Hepatic stellate cell (primary cell): ENCODE data around the gene CHRNA3.

Experiments
- DNase-seq: peaks from one replicate; pipeline ENCODE4 v3.0.0; 2011; ENCODE audit warnings: low spot score

The CHRNA3 gene

DNA sequence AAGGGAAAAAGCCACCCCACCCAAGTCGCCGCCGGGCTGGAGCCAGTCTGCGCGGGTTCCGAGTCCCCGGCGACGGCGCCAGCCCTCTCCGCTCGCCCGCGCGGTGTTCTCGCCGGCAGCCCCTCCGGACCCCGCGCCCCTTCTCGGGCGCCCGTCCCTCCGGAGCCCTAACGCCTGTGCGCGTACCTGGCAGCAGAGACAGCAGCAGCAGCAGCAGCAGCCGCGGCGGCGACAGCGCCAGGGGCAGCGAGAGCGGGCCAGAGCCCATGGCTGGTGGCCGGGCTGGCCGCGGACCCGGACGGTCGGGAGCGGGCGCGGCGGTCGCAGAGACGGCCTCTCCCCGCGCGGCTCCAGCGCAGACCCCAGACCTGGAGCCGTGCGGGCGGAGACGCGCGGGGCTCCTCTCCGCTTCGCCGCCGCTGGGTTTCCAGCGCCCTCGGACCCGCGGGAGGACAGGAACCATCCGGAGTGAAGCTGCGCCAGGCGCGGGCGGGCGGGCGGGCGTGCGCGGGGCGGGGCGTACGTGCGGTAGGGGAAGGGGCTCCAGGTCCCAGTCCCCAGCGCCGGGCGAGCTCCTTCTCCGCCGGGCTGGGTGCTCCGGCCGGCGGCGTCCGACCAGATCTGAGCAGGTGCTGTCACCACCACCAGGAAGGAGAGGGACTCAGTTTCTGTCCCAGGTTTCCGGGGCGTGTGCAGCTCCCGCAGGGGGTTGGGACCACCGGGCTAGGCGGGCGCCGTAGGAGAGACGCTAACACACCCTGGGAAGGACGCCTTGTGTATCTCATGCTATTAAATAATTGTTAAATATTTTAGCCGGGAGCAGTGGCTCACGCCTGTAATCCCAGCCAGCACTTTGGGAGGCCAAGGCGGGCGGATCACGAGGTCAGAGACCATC lies at the start of gene CHRNA3:
Gene CHRNA3 (minus strand): TSS at position 470 of the 895 bp plus-strand sequence. CDS start 202 bp downstream, at position 268.
- DNase-seq, result no peak

DNA sequence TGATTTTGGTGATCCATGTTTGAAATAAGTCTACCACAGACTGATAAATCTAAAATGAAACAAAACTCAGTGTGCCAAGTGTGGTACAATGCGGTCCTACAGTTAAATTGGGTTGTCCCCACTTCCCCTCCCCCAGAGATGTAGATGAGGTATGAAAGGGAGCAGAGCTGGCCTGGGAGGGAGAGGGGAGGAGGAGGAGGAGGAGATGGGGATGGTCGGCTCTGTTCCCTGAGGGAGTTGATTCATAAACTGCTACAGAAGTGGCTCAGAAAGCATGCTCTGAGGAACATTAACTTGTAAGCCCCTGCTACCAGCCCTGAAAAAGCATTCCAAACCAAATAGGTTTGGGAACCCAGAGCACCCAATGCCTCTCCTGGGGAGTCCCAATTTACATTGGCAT lies 48.2 kb upstream of the CHRNA3 start:
- no peak for DNase-seq

DNA sequence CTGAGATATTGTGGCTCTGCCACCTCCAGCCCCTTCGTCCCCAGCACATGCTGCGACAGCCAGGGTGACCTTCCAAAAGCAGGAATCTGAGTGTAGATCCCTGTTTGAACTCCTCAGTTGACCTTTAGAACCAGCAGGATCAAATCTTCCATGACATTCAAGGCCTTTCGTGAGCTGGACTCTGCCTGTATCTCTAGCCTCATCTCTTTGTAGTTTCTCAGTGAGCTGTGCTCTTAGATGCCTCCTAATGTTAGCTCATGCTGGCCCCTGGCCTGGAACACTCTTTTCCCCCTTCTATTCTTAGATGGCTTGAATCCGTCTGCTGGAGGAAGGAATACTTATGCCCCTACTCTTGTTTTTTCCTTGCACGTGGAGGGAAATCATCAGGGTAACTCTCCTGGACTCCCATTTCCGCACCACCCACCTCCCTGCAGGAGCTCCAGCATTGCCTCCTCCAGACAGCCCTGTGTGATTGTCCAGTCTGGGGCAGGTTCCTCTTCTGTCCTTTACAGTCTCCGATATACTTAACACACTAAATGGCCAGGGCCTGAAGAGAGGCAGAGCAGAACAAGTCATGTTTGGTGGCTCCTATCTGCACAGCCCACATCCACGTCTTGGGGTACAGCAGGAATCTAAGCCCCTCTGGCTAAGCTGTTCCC lies 46.9 kb upstream of the CHRNA3 start:
- no peak for DNase-seq

DNA sequence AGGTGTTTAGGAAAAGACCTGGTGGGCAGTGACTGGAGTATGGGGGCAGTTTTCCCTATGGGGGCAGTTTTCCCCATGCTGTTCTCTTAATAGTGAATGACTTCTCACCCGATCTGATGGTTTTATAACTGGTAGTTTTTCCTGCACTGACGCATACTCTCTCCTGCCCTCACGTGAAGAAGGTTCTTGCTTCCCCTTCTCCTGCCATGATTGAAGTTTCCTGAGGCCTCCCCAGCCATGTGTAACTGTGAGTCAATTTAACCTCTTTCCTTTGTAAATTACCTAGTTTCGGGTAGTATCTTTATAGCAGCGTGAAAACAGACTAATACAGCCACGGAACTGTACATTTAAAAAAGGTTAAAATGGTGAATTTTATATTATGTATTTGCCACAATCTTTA lies 45.2 kb upstream of the CHRNA3 start:
- DNase-seq, result no peak

DNA sequence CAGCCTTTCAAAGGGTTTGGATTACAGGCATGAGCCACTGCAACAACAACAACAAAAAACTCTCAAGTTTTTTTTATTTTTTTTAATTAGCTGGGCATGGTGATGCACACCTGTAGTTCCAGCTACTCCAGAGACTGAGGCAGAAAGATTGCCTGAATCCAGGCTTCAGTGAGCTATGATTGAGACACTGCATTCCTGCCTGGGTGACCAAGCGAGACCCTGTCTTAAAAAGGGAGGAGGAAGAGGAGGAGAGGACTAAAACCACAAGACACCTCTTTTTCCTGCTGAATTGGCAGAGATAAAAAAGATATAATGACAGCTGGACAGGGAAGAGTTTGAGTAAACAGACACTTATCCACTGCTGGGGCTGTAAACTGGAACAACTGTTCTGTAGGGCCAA lies 42.9 kb upstream of the CHRNA3 start:
- no peak for DNase-seq

DNA sequence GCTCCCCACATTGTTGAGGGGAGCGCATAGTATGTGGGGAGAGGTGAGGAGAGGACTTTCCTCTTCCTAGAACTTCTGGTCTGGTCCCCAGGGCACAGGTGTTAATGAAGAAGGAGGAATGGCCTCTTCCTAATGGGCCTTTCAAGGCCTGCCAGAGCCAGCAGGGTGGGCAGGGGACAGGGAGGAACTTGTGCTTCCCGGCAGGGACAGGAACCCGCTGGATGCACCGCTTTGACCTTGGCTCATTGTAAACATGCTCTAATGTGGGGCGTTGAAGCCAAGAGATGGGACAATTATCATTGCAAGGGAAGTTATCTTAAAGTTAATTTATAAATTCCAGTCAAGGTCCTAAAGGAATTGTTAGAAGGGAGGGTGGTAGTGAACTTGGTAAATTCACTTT lies 41.2 kb upstream of the CHRNA3 start:
- no peak for DNase-seq

DNA sequence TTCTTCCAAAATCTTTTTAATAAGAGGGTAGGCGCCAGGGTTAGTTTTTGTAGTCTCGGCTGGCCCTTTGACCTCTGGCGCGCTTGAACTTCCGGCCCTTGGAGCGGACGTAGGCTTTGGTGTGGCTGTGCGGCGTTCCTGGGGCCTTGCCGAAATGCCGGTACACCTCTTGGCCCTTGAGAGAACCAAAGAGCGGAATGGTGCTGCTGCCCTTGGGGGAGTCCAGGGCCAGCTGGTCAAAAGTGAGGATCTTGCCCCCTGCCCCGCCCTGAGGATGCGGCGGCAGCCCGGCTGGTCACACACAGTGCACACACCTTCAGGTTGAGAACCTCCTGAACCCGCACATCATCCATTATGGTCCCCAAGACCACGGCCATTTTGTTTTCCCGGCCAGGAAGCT lies 40.2 kb upstream of the CHRNA3 start:
- no peak for DNase-seq

DNA sequence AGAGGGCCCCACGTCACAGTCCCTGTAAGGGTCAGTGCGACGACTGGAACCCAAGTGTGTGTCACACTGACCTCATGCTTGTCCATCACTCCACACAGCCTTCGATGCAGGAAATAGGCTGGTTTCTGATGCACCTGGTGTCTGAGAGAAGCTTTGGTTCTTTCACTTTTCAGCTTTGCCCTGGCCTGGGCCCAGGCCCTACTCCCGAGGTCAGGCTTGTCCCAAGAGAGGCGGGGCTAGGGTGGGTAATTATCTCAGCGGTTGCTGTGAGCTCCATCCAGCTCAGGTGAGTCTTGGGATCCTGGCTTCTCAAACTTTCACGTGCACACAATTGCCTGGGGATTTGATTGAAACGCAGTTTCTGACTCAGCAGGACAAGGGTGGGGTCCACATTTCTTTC lies 39.8 kb upstream of the CHRNA3 start:
- no peak for DNase-seq

DNA sequence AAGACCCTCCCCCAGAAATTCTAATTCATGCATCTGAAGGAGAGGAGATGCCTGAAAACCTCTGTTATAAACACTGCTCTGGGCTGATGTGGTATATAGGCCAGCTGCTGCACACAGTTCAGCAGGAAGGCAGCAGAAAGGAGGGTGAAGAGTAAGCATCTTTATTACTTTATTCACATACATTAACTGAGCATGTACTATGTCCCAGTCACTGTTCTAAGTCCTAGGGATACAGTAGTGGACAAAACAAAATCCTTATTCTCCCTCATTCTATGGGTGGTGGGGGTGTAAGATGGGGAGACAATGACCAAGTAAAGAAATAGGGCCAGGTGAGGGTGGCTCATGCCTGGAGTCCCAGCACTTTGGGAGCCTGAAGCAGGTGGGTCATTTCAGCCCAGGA lies 38.0 kb upstream of the CHRNA3 start:
- DNase-seq, result no peak

DNA sequence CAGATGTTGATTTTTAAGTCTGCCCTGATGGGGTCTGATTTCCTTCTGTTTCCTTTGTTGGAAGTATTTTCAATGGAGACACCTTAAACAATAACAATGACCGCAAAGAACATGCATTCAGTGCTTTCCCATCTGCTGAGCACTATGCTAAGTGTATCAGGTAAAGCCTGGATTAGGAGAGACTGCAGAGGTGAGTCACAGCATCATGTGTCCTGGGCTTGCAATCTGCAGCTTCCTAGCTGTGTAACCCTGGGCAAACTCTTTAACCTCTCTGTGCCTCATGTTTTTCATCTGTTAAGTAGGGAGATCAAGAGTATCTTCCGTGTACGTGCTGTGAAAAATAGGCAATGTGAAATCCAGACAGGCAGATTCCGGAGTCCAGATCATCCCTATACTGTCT lies 33.5 kb upstream of the CHRNA3 start:
- no peak for DNase-seq

DNA sequence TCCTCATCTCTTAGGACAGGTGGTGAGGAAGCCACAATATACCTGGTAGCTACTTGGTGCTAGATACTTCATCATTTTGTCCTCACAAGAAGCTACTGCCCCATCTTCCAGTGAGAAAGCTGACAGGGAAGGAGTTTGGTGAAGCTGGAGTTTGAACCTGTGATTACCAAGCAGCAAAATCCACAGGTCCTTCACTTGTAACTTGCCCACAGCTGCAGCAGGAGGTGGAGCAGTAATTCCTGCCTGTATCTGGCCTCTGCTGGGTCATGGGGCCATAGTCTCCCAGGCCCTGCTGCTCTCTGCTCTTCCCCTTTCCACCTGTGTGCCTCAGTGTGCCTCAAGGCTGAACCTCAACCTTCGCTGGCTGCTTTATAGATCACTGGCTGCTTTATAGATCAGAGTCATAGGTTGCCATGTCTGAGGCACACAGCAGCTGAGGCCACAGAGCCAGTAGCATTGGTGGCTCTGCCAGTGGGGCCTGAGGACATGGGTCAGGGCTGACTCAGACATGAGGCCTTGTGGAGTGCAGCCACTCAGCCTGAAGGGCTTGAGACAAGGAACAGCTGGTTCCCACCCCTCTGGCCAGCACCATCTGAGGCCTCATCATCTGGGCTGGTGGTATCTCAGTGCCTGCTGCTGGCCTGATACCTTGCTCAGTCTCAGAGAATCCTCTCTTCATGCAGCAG lies 31.3 kb upstream of the CHRNA3 start:
- DNase-seq, result no peak

DNA sequence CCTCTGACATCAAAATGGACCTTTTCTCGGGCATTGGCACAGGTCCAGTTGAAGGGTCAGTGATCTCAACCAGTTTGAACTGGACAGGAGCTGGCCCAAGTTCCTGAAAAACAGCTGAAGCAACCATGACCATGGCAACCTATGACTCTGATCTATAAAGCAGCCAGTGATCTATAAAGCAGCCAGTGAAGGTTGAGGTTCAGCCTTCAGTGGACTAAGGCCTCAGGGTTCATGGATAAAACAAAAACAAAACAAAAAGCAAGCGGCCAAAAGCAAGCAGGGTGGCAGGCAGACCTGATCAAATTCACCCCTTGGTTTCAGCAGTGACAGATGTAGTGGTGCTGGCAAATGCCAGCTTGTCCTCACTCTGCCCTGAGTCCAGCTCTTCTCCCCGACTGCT lies 30.2 kb upstream of the CHRNA3 start:
- no peak for DNase-seq

DNA sequence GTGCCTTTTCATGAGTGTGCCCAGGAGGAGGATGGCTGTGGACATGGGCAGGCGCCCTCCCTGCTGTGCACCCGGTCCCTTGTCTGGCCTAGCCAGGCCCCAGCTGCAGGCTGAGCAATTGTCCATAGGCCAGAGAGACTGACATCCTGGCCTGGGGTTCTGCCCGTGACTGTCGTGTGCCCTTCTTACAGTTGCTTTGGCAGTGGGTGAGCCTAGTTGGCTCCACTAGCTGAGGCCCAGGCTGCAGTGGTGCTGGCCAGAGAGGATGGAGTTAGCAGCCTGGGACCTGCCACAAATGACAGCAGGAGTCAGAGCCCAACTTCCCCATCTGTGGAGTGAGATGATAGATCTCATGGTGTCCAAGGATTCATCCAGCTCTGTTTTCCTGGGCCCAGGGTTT lies 29.2 kb upstream of the CHRNA3 start:
- DNase-seq, result no peak

DNA sequence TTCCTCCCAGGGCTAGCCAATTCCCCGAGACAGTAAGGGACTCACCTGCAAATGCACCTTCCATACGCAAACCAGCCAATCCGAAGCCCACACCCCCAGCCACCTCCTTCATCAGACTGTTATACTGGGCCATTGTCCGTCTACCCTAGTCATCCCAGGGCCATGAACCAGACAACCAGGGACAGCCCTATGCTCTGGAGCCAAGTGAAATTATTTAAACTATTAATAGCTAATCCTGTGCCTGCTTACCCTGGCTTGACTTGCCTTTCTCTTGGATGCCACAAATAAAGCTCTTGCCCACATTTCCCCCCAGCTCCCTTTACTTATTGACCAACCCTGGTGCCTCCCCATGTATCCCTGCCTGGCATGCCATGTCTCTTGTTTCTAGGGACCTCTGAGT lies 24.2 kb upstream of the CHRNA3 start:
- no peak for DNase-seq

DNA sequence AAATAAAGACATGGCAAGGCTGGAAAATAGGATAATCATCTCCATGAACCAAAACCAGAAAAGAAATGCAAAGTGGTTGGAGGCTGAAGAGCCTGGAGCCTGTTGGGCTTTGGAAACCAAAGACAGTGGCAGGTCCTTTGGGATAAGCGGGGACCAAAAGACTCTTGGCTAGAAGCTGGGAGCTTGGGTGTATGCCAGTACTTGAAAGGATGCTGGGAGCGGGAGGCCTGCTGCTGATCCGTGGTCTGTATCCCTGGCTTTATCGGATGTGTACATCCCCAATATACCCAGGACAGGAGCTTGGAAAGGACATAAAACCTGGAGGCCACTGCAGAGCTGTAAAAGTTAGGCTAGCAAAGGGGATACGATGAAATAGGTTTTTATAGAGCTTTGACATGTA lies 21.5 kb upstream of the CHRNA3 start:
- no peak for DNase-seq

DNA sequence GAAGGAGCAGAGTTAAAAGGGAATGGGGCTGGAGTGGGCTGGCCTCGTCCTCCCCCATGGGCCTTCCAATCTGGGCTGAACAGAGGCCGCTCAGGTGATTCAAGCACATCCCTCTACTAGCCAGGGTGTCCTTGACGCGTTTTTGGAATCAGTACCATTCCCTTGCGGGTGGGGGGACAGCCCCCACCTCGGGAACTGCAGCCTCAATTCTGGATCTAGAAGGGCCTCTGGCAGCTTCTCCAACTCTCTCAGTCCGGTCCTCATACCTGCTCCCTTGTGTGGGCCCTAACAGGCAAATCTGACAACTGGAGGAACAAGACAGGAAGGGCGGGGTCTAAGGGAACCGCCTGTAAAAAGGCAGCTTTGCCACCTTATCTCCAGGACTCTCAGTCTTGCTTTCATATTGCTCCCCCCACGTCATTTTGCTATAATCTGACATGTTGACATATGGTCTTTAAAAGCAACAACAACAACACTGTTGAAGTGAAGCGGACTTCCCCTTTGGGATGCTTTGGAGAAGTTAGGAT lies 21.0 kb upstream of the CHRNA3 start:
- DNase-seq, result no peak

DNA sequence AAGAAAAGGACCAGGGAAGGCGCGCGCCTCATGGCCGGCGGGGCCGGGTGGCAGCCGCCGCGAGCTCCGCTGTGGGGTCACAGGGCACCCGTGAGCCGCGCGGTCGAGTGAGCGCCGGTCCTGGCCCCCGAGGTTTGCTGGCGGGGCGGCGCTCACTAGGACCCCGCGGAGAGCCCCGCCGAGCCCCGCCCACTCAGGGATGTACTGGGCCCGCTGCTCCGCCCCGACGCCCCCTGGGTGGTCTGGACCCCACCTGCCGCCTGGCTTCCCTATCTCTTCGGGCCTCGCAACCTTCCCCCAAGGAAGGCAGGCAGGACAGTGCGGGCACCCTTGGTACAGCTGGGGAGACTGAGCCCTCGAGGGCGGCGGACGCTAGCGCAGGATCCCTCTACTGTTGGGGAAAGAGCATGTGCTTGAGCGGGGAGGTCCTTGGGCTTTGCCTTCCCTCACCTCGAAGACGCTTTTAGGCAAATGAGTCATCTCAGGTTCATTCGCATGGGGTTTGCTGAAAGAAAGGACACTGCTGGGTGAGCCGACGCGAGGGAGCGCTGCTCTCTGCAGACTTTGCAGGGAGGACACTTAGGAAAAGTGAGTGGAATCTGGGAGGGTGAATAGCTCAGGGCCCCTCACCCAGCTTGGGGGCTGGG lies 20.4 kb upstream of the CHRNA3 start, which contains the start of gene CHRNB4:
Gene CHRNB4 (minus strand): TSS at position 109 of the 647 bp plus-strand sequence. CDS start 77 bp downstream, at position 32.
- no peak for DNase-seq

DNA sequence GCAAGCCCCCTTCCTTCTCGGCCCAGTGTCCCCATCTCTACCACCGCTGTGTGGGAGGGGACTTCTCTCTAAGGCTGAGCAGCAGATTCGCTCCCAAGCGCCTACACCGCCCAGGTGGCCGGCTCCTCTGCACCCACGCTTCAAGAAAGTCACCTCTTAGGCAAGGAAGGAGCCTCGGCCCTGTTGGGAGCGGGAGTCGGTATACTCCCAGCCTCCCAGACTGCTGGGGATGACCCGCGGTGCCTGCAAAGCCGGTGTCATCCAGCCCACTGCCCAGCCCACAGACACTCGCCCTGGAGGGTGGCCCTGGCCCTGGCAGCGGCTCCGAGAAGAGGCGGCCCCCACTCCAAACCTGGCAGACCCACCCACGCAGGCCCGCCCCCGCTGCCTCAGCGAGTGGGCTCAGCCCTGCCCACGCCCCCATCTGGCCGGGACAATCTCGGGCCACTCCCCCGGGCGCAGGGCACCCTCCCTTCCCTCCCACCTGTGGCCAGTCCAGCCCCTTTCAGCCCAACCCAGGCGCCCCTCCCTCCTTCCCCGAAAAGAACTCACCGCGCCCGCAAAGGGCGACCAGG lies 19.8 kb upstream of the CHRNA3 start:
- DNase-seq, result no peak

DNA sequence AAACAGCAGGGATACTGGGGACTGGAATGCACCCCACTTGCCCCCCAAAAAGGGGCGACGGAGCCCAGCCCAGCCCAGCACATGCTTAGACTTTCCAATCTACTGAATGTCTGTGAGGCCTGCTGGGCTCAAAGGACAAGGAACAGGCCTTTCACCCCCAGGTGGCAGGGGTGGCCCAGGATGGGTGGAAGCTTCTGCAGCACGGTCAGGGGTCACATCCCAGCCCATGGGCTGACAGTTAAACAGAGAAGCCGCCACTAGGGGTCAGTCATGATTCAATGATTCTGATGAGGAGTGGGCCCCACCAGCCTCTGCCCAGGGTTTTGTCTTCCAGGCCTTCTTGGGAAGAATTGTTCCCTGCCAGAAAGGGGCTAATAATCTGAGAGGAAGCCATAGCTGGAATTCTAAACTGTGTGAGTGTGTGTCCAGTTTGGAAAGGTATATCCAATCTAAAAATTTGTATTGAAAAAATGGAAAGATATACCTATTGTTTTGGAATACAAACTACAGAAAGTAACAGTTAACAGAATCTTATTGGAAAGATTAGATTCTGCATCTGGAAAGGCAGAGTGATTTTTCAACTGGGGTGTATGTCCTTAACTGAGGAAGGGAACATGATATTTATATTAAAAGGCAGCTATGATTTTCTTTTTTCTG lies 18.0 kb upstream of the CHRNA3 start:
- DNase-seq, result peak; percentile 58

DNA sequence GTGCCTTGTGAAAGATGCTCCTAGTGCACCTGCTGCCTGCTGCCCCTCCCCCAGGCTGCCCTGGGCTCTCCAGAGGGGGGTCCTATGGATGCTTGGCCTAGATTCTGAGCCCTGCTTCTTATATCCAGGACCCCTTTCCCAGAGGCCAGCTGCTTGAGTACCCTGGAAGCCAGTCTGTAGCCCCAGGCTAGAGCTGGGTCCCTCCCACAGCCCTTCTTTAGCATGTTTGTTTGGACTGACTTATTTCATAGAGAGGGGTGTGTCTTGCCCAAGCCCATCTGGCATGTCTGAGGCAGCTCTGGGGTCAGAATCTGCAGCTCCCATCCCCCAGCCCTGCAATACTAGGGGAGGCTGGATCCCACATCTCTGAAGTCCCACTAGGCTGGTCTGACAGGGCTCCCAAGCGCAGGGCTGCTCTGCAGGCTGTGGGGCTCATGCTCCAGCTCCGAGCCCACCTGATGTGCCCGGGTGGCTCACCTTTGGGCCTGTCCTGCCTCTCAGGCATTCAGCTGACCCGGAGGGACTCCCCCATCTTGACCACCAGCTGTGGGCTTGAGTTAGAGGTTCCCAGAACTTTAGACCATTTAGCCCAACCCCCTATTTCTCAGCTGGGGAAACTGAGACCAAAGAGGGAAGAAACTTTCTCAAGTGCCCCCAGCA lies 17.1 kb upstream of the CHRNA3 start:
- no peak for DNase-seq
